ENCODE measurements around the gene RPS19BP1. TPM values are rescaled to one million over a fixed set of nuclear protein-coding genes. Genes with fewer than 3 reads are reported as not detected.

Gene RPS19BP1
- total and polyA plus RNA-seq, 3 donors from 2014 or later, result 97.7 to 158 (median 156) TPM

GRCh38 chr22:39536711-39537110, 4.2 kb upstream of the RPS19BP1 start:
- Histone ChIP-seq H3K9me3 (no peaks in the 10 kb centered on the region), H3K36me3 (ENCODE audit: low read depth, missing control alignments) (no peaks in the 10 kb centered on the region), H3K4me3 (no peak overlapping the region), H3K27ac (no peak overlapping the region), H3K27me3 (no peaks in the 10 kb centered on the region), H3K4me1 (no peaks in the 10 kb centered on the region)
- intact Hi-C loops (cut with DNase I; ENCODE audit: low total_unique reads), result loop anchor here (5.0 kb wide), 1 partner anchor 491 kb away; no protein-coding TSS in a partner anchor
- TF ChIP-seq POLR2A (IDR thresholded peaks at IDR 0.05), result no peak
- no peak for TF ChIP-seq CTCF (IDR thresholded peaks at IDR 0.05)
- no peak for DNase-seq
- 64 to 75% methylated on average over 7 to 8 of the region's 8 CpGs for WGBS, 2 donors

GRCh38 chr22:39535831-39536449, 3.4 kb upstream of the RPS19BP1 start:
- H3K27me3 ChIP-seq, result no peaks in the 10 kb centered on the region
- 86 to 88% methylated on average over 7 to 15 of the region's 15 CpGs for WGBS, 2 donors
- no peak for DNase-seq
- no peak for TF ChIP-seq POLR2A (IDR thresholded peaks at IDR 0.05)
- TF ChIP-seq CTCF (IDR thresholded peaks at IDR 0.05), result no peak
- H3K4me1 ChIP-seq, result peaks cover 5% of the 10 kb centered on the region
- intact Hi-C loops (cut with DNase I; ENCODE audit: low total_unique reads), result loop anchor here (5.0 kb wide), 1 partner anchor 491 kb away; no protein-coding TSS in a partner anchor
- H3K9me3 ChIP-seq, result no peaks in the 10 kb centered on the region
- H3K27ac ChIP-seq, result no peak overlapping the region
- no peak overlapping the region for H3K4me3 ChIP-seq
- no peaks in the 10 kb centered on the region for H3K36me3 ChIP-seq (ENCODE audit: low read depth, missing control alignments)

GRCh38 chr22:39535357-39535725, 2.8 kb upstream of the RPS19BP1 start:
- Histone ChIP-seq H3K27me3 (no peaks in the 10 kb centered on the region), H3K36me3 (ENCODE audit: low read depth, missing control alignments) (no peaks in the 10 kb centered on the region), H3K4me1 (peaks cover 8% of the 10 kb centered on the region), H3K4me3 (no peak overlapping the region), H3K9me3 (no peaks in the 10 kb centered on the region), H3K27ac (no peak overlapping the region)
- intact Hi-C loops (cut with DNase I; ENCODE audit: low total_unique reads), result loop anchor here (5.0 kb wide), 1 partner anchor 492 kb away; no protein-coding TSS in a partner anchor
- TF ChIP-seq POLR2A (IDR thresholded peaks at IDR 0.05), result no peak
- TF ChIP-seq CTCF (IDR thresholded peaks at IDR 0.05), result no peak
- no peak for DNase-seq
- WGBS, 2 donors, result 39% methylated on average over 13 of the region's 13 CpGs; no CpG with 5 or more reads in 1 of the 2 donors

- Histone ChIP-seq H3K27ac (no peak overlapping the region), H3K4me3 (no peak overlapping the region), H3K4me1 (peaks cover 13% of the 10 kb centered on the region), H3K9me3 (no peaks in the 10 kb centered on the region), H3K36me3 (ENCODE audit: low read depth, missing control alignments) (no peaks in the 10 kb centered on the region), H3K27me3 (no peaks in the 10 kb centered on the region)
- 5 to 8% methylated on average over 10 to 28 of the region's 41 CpGs for WGBS, 2 donors
- intact Hi-C loops (cut with DNase I; ENCODE audit: low total_unique reads), result loop anchor here (5.0 kb wide), 1 partner anchor 493 kb away; no protein-coding TSS in a partner anchor
- peak; percentile 91 to 95 (median 94) for TF ChIP-seq CTCF (IDR thresholded peaks at IDR 0.05)
- TF ChIP-seq POLR2A (IDR thresholded peaks at IDR 0.05), result no peak
- DNase-seq, result peak; percentile 94
Measured at GRCh38 chr22:39534591-39535356, 2.2 kb upstream of the RPS19BP1 start.
